ENCODE measurements around the gene MORF4L1. TPM values are rescaled to one million over a fixed set of nuclear protein-coding genes. Genes with fewer than 3 reads are reported as not detected.

The MORF4L1 gene
- total RNA-seq, 2 donors from 2014 or later = 457 to 505 TPM

DNA sequence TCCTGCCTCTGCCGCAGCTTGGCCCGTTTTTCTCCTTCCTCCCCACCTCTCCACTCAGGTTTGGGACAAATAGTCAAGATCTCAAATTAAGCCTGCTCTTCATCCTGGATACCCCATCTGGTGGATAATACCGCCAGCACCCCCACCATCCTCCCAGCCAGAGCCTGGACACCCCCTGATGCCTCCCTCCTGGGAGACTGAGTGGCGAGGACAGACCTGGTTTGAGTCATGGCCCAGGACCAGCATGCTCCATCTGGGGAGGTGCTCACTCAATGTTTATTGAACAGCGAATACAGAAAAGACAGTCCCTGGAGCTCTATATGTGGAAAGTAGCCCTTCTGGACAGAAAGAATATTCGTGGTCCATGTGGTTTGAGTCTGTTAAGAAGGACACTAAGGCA lies 48.8 kb downstream of the MORF4L1 start:
- H3K9ac ChIP-seq (ENCODE audit: extremely low read depth, low read length, poor library complexity, severe bottlenecking) = no peak overlapping the region
- no peaks in the 10 kb centered on the region for H3K27me3 Mint-ChIP-seq (ENCODE audit: insufficient read depth)
- no peak overlapping the region for H3K4me3 Mint-ChIP-seq
- no peaks in the 10 kb centered on the region for H3K4me1 ChIP-seq (ENCODE audit: control insufficient read depth, insufficient read depth, low read length)
- TF ChIP-seq, protein P1, sequence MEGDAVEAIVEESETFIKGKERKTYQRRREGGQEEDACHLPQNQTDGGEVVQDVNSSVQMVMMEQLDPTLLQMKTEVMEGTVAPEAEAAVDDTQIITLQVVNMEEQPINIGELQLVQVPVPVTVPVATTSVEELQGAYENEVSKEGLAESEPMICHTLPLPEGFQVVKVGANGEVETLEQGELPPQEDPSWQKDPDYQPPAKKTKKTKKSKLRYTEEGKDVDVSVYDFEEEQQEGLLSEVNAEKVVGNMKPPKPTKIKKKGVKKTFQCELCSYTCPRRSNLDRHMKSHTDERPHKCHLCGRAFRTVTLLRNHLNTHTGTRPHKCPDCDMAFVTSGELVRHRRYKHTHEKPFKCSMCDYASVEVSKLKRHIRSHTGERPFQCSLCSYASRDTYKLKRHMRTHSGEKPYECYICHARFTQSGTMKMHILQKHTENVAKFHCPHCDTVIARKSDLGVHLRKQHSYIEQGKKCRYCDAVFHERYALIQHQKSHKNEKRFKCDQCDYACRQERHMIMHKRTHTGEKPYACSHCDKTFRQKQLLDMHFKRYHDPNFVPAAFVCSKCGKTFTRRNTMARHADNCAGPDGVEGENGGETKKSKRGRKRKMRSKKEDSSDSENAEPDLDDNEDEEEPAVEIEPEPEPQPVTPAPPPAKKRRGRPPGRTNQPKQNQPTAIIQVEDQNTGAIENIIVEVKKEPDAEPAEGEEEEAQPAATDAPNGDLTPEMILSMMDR (conservative IDR thresholded peaks at IDR 0.05) = no peak
- 93 to 95% methylated on average over 4 to 6 of the region's 6 CpGs for WGBS, 2 experiments (ENCODE audit: insufficient coverage in 1 of 2, insufficient read length in 1 of 2)
- H3K36me3 ChIP-seq (ENCODE audit: control insufficient read depth, insufficient read depth, low read length) = peaks cover 67% of the 10 kb centered on the region
- H3K9me3 Mint-ChIP-seq = no peaks in the 10 kb centered on the region
- H3K36me3 Mint-ChIP-seq (ENCODE audit: low read depth) = peaks cover 64% of the 10 kb centered on the region
- peaks cover 2% of the 10 kb centered on the region for H3K4me1 Mint-ChIP-seq
- H3K27ac ChIP-seq (ENCODE audit: low read depth, low read length) = no peak overlapping the region
- DNase-seq = no peak
- H3K27ac Mint-ChIP-seq = no peak overlapping the region
- H3K27me3 ChIP-seq (ENCODE audit: control insufficient read depth, insufficient read depth, low read length, poor library complexity, severe bottlenecking) = no peaks in the 10 kb centered on the region
- no peaks in the 10 kb centered on the region for H3K9me3 ChIP-seq (ENCODE audit: control insufficient read depth, low read length)
- no peak overlapping the region for H3K4me3 ChIP-seq (ENCODE audit: low read length)

GRCh38 chr15:78921940-78922339 lies 49.2 kb downstream of the MORF4L1 start:
- no peak overlapping the region for H3K4me3 ChIP-seq (ENCODE audit: low read length)
- Mint-ChIP-seq H3K4me1 (peaks cover 2% of the 10 kb centered on the region), H3K27me3 (ENCODE audit: insufficient read depth) (no peaks in the 10 kb centered on the region), H3K27ac (no peak overlapping the region), H3K4me3 (no peak overlapping the region), H3K9me3 (no peaks in the 10 kb centered on the region), H3K36me3 (ENCODE audit: low read depth) (peaks cover 64% of the 10 kb centered on the region)
- TF ChIP-seq, protein P1 (conservative IDR thresholded peaks at IDR 0.05) = no peak
- 95 to 98% methylated on average over 8 to 14 of the region's 14 CpGs for WGBS, 2 experiments (ENCODE audit: insufficient coverage in 1 of 2, insufficient read length in 1 of 2)
- no peaks in the 10 kb centered on the region for H3K27me3 ChIP-seq (ENCODE audit: control insufficient read depth, insufficient read depth, low read length, poor library complexity, severe bottlenecking)
- DNase-seq = peak; percentile 33
- no peaks in the 10 kb centered on the region for H3K4me1 ChIP-seq (ENCODE audit: control insufficient read depth, insufficient read depth, low read length)
- no peaks in the 10 kb centered on the region for H3K9me3 ChIP-seq (ENCODE audit: control insufficient read depth, low read length)
- peaks cover 71% of the 10 kb centered on the region for H3K36me3 ChIP-seq (ENCODE audit: control insufficient read depth, insufficient read depth, low read length)
- H3K27ac ChIP-seq (ENCODE audit: low read depth, low read length) = no peak overlapping the region
- no peak overlapping the region for H3K9ac ChIP-seq (ENCODE audit: extremely low read depth, low read length, poor library complexity, severe bottlenecking)

- WGBS, 2 experiments (ENCODE audit: insufficient coverage in 1 of 2, insufficient read length in 1 of 2) = 87 to 96% methylated on average over 5 to 7 of the region's 7 CpGs
These were observed 49.8 kb downstream of the MORF4L1 start for GRCh38 chr15:78922527-78922926.

More at GRCh38 chr15:78922527-78922926, 49.8 kb downstream of the MORF4L1 start:
- Histone ChIP-seq H3K4me3 (ENCODE audit: low read length) (no peak overlapping the region), H3K36me3 (ENCODE audit: control insufficient read depth, insufficient read depth, low read length) (peaks cover 72% of the 10 kb centered on the region), H3K27me3 (ENCODE audit: control insufficient read depth, insufficient read depth, low read length, poor library complexity, severe bottlenecking) (no peaks in the 10 kb centered on the region), H3K4me1 (ENCODE audit: control insufficient read depth, insufficient read depth, low read length) (no peaks in the 10 kb centered on the region), H3K9me3 (ENCODE audit: control insufficient read depth, low read length) (no peaks in the 10 kb centered on the region), H3K27ac (ENCODE audit: low read depth, low read length) (no peak overlapping the region), H3K9ac (ENCODE audit: extremely low read depth, low read length, poor library complexity, severe bottlenecking) (no peak overlapping the region)
- TF ChIP-seq, protein P1 (conservative IDR thresholded peaks at IDR 0.05) = no peak
- Mint-ChIP-seq H3K9me3 (no peaks in the 10 kb centered on the region), H3K4me1 (peaks cover 1% of the 10 kb centered on the region), H3K27ac (no peak overlapping the region), H3K27me3 (ENCODE audit: insufficient read depth) (no peaks in the 10 kb centered on the region), H3K4me3 (no peak overlapping the region), H3K36me3 (ENCODE audit: low read depth) (peaks cover 67% of the 10 kb centered on the region)
- no peak for DNase-seq

Data from endodermal cell (in vitro differentiated cells).